GM19043 (cell line): ENCODE measurements around the gene PYGB.

ENCODE experiments used
- ATAC-seq: cut with Tn5 transposase; IDR thresholded peaks from one replicate; pipeline ENCODE4 v1.9.1; 2021; ENCODE audit warnings: low read depth; ENCODE audit not compliant: unreplicated experiment

PYGB gene

DNA sequence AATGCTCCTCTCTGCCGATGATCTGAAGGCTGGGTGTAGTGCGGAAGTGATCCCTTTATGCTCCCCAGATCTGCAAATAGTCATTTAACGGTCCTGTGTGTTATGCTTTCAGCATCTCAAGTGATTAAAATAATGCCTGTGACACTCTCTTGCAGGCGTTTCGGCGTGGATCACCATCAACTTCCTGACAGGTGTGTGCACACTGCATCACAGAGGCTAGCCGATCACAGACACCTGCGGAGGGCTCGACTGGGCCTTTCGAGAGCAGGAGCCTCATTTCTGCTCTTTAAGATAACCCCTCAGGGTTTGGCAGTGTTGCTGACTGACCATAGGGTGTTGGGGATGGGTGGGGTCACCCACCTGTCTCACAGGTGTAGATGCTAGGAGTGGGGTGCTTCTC, 32.4 kb upstream of the PYGB start:
- ATAC-seq = no peak

DNA sequence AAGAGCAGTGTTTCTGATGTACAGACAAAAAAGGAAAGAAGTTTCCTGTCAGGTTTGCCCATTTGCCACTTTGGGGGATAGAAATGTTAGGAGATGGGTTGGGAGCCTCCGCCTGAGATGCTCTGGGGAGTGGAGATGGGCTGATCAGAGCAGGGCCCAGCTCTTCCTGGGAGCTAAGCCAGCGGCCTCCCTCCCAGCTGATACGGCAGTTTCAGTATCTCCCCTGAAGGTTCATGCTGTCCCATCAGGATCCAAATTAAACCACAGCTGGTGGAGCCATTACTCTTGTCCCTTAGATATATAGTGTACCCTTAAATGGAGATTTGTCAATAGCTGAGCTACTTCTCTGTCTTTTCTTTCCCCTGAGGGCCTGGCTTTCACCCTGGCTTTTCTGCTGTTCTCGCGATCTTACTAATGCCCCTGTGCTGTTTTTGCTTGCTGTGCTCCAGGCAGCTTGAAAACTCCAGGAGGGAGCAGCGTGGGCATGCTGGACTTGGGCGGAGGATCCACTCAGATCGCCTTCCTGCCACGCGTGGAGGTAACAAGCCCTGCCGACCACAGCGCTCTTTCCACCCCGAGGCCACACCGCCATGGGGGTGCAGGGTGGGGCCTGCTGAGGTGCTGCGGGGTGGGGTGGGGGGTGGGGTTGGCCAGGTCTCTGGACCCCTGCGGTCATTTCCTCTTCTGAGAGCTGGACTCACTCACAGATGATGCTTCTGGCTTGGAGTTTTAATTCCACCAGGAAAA, 31.5 kb upstream of the PYGB start:
- no peak for ATAC-seq

DNA sequence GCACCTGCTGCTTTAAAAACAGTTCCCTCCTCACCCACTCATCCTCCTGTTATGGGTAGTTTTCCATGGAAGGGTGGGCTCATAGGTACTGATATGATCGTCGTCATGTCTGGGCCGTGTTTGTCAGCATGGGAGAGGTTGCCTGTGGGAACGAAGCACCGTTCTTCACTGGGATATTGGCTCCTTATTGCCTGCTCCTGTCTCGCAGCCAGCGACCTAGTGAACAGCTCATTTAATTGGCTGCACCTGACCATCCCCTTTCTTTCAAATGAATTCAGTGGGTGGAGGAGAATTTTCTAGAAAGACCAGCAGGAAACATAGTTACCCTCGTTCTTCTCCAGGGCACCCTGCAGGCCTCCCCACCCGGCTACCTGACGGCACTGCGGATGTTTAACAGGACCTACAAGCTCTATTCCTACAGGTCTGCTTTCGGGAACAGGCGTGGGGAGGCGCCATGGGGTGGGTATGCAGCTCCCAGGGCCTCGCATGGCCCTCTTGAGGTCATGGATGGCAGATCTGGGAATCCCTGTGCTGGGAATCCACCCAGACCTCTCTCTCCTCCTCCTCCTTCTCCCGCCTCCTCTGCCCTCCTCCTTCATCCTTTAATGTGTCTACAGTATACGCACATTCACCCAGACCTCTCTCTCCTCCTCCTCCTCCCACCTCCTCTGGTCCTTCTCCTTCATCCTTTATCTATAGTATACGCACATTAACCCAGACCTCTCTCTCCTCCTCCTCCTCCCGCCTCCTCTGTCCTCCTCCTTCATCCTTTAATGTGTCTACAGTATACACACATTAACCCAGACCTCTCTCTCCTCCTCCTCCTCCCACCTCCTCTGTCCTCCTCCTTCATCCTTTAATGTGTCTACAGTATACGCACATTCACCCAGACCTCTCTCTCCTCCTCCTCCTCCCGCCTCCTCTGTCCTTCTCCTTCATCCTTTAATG, 30.4 kb upstream of the PYGB start:
- ATAC-seq = no peak

DNA sequence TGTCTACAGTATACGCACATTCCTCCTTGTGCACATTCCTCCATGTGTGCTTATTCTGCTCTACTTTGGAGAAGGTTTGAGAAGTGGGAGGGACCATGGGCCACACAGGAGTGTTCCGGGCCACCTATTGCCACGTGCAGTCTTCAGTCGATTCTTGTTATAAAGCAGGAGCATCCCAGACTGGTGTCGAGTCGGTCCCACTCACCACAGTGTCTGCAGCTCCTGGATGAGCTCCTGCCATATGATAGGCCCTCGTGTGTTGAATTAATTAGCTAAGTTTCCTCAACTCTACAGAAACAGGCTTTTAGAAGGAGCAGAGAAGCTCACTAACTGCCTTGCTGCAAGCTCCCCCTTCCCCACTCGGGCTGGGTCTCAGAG, 29.8 kb upstream of the PYGB start:
- ATAC-seq = no peak

DNA sequence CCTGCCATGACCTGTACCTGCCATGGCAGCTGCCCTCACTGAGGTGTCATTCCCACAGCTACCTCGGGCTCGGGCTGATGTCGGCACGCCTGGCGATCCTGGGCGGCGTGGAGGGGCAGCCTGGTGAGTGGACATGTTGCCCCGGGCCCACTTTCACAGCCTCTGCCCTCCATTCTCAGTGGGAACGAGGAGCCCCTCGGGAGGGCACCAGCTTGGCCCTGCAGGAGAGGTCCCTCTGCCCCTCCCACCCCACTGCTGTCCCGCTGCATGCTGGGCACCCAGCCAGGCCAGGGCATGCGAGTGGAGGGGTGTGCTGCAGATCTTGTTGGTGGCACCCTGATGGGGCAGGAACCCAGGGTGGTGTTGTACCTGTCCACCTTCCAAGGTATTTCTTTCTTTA, 29.4 kb upstream of the PYGB start:
- no peak for ATAC-seq

- no peak for ATAC-seq
These were observed 28.5 kb upstream of the PYGB start for GRCh38 chr20:25219365-25219764.

GRCh38 chr20:25220021-25220730, 27.7 kb upstream of the PYGB start:
- ATAC-seq = no peak

- no peak for ATAC-seq
These were observed 26.9 kb upstream of the PYGB start for GRCh38 chr20:25220810-25221591.

- no peak for ATAC-seq
These were observed 26.1 kb upstream of the PYGB start for GRCh38 chr20:25221592-25222460.

GRCh38 chr20:25222461-25223178, 25.3 kb upstream of the PYGB start:
- ATAC-seq = no peak

DNA sequence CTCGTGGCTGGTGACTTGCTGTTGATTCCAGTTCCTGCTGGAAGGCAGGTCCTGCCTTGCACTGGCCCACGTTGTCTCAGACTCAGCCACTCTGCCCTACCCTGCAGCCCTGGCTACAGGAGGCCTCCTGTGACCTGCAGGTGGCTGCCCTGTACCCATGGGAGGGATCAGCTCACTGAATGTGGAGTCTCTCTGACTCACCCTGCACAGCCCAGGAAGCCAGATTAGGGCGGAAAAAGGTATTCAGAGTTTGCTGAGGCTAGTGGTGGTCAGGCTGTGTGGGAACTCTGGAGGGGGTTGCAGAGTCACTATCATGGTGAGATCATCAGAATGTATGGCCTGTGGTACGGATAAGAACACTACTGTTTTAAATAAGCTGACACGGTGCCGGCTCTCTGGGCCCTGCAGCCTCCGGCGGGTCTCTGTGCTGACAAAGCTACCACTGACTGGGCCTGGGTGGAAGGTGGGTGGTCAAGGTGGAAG, 24.7 kb upstream of the PYGB start:
- ATAC-seq = no peak

DNA sequence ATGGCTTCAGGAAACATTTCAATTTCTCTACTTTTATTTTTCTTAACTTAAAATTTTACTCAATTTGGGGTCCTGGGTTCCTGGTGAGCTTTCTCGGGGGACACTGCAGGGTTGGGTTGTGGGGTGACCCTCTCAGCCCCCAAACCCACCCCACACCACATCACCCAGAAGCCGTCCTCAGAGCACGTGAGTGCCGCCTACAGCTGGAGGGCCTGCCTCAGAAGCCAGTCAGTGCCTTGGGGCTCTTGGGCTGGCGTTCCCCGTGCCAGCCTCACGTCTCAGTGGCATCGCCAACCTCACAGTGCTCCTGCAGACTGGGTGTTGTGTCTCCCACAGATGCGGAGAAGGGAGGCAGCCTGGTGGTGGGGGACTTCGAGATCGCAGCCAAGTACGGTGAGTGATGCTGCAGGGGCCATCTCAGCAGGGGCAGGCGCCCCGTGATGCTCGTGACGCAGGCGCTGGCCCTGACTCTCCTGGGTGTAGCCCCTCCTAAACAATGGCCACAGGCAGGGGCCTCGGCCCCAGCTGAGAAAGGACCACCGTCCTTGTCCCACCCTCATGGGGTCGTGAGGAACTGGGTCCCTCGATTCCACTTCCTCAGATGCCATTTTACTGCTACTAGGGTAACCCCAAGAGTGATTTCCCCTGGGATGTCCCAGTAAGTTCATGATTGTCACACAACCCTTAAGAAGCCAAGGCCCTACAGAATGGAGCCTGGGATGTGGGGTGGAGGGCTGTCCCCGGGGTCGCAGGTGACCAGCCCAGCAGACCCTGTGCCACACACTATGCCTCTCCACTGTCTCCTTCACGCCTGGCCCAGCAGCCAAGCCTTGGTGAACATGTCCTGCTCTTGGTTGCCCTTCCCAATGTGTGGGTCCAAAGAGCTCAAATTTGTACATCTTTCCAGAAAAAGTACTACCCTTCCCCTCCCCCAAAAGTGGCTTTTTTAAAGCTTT, 23.8 kb upstream of the PYGB start:
- ATAC-seq = no peak

DNA sequence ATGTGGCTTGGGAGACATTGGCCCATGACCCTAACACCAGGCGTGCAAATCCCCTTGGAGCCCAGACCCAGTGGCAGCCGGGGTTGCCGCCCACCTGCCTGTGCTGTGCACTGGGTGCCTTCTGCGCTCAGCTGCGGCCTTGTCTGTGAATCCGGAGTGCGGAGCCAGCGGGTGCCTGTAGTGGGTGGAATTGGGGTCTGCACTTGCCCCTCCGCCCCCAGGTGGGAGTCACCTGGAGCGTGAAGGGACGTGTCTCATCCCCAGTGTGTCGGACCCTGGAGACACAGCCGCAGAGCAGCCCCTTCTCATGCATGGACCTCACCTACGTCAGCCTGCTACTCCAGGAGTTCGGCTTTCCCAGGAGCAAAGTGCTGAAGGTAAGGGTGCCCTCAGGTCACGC, 22.9 kb upstream of the PYGB start:
- no peak for ATAC-seq

DNA sequence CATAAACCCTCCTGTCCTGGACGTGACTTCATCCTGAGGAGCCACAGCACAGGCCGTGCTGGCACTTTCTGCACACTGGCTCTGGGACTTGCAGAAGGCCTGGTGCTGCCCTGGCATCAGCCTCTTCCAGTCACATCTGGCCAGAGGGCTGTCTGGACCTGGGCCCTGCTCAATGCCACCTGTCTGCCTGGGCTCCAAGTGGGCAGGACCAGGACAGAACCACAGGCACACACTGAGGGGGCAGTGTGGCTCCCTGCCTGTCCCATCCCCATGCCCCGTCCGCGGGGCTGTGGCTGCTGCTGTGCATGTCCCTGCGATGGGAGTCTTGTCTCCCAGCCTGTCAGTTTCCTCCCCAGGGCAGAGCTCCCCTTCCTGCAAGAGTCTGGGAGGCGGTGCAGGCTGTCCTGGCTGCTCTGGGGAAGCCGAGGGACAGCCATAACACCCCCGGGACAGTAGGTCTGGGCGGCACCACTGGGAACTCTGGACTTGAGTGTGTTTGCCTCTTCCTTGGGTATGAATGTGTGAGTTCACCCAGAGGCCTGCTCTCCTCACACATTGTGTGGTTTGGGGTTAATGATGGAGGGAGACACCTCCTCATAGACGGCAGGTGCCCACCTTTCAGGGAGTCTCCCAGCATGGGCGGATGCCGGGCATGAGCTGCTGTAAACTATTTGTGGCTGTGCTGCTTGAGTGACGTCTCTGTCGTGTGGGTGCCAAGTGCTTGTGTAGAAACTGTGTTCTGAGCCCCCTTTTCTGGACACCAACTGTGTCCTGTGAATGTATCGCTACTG, 22.0 kb upstream of the PYGB start:
- no peak for ATAC-seq

DNA sequence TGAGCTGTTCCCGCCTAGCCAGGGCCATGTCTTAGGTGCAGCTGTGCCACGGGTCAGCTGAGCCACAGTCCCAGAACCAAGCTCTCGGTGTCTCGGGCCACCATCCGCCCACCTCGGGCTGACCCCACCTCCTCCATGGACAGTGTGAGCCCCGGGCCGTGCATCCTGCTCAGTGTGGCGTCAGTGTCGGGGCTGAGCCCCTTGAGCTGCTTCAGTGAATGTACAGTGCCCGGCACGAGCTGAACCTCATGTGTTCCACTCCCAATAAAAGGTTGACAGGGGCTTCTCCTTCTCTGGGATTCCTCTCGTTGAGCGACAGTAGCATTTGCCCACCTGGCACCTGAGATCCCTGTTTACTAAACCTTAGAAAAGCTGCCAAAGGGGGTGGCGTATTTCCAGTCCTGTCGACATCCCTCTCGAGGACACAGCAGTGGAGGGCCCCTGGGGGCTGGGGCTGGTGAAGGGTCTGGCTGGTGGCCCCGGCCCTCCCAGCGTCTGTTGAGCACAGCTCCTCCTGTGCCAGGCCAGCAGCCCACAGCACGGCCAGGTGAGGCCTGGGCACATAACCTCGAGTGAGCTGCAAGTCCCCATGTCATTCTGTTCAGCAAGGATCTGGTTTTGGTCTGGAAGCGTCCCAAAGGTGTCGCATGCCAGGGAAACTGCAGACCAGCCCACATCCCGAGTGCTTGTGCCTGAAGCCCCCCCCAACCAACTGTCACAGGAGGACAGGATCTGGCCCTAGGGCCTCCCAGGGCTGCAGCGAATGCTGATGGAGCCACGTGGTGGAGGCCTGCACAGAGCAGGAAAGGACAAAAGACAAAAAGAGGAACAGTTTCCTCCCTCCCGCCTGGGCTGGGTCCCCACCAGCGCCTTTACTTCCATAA, 21.2 kb upstream of the PYGB start:
- ATAC-seq = no peak

- ATAC-seq = no peak
These were observed 20.5 kb upstream of the PYGB start for GRCh38 chr20:25227317-25227831.
